ENCODE data around the gene LRRC46.

LRRC46 gene

GRCh38 chr17:47816111-47816735 lies 15.2 kb upstream of the LRRC46 start:
- H2AFZ ChIP-seq (ENCODE audit: low read length): no peak overlapping the region
- H3F3A ChIP-seq (ENCODE audit: insufficient read depth, low read length): no peaks in the 10 kb centered on the region
- no peak overlapping the region for H3K4me3 ChIP-seq (ENCODE audit: low read depth, low read length, poor library complexity, severe bottlenecking)
- H3K36me3 ChIP-seq (ENCODE audit: insufficient read depth, low read length): peaks cover 48% of the 10 kb centered on the region
- H3K9me3 ChIP-seq (ENCODE audit: low read length): no peaks in the 10 kb centered on the region
- H4K20me1 ChIP-seq (ENCODE audit: insufficient read depth, low read length): no peaks in the 10 kb centered on the region
- no peaks in the 10 kb centered on the region for H3K9me2 ChIP-seq (ENCODE audit: low read depth, low read length)
- no peak overlapping the region for H3K9ac ChIP-seq (ENCODE audit: low read length)
- no peak overlapping the region for H3K4me2 ChIP-seq (ENCODE audit: low read length)
- no peaks in the 10 kb centered on the region for H3K79me2 ChIP-seq (ENCODE audit: insufficient read depth, low read length)
- H3K27me3 ChIP-seq (ENCODE audit: insufficient read depth, low read length): no peaks in the 10 kb centered on the region
- H3K27ac ChIP-seq (ENCODE audit: low read depth, low read length, poor library complexity, severe bottlenecking): no peak overlapping the region
- TF ChIP-seq, protein P1, sequence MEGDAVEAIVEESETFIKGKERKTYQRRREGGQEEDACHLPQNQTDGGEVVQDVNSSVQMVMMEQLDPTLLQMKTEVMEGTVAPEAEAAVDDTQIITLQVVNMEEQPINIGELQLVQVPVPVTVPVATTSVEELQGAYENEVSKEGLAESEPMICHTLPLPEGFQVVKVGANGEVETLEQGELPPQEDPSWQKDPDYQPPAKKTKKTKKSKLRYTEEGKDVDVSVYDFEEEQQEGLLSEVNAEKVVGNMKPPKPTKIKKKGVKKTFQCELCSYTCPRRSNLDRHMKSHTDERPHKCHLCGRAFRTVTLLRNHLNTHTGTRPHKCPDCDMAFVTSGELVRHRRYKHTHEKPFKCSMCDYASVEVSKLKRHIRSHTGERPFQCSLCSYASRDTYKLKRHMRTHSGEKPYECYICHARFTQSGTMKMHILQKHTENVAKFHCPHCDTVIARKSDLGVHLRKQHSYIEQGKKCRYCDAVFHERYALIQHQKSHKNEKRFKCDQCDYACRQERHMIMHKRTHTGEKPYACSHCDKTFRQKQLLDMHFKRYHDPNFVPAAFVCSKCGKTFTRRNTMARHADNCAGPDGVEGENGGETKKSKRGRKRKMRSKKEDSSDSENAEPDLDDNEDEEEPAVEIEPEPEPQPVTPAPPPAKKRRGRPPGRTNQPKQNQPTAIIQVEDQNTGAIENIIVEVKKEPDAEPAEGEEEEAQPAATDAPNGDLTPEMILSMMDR (IDR thresholded peaks at IDR 0.05; ENCODE audit: low read length): no peak
- no peak for TF ChIP-seq EZH2 (IDR thresholded peaks at IDR 0.05; ENCODE audit: borderline replicate concordance, low read length)
- peaks cover 13% of the 10 kb centered on the region for H3K4me1 ChIP-seq (ENCODE audit: insufficient read depth, low read length, severe bottlenecking)

DNA sequence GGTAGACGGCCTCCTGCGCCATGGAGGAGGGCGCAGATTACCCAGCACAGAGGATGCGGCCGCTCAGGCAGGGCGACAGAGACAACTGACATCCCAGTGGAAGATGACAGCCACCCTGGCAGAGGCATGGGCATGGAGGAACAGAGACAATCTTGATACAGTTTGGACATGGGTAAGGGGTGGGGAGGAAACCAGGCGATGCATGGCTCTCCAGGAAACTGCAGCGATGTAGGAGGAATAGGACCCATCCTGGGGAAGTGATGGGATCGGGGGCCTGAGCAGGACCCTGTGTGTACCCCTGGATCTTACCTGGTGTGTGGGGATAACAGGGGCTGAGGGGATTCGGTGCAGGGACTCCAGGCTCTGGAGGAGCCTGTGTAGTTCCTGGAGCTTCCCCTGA lies 14.5 kb upstream of the LRRC46 start:
- Histone ChIP-seq H4K20me1 (ENCODE audit: insufficient read depth, low read length) (no peaks in the 10 kb centered on the region), H3K9ac (ENCODE audit: low read length) (no peak overlapping the region), H3K36me3 (ENCODE audit: insufficient read depth, low read length) (peaks cover 41% of the 10 kb centered on the region), H3K4me2 (ENCODE audit: low read length) (no peak overlapping the region), H3K4me3 (ENCODE audit: low read depth, low read length, poor library complexity, severe bottlenecking) (no peak overlapping the region), H2AFZ (ENCODE audit: low read length) (no peak overlapping the region), H3K79me2 (ENCODE audit: insufficient read depth, low read length) (no peaks in the 10 kb centered on the region), H3K27me3 (ENCODE audit: insufficient read depth, low read length) (no peaks in the 10 kb centered on the region), H3K4me1 (ENCODE audit: insufficient read depth, low read length, severe bottlenecking) (peaks cover 17% of the 10 kb centered on the region), H3K9me2 (ENCODE audit: low read depth, low read length) (no peaks in the 10 kb centered on the region), H3K9me3 (ENCODE audit: low read length) (no peaks in the 10 kb centered on the region), H3K27ac (ENCODE audit: low read depth, low read length, poor library complexity, severe bottlenecking) (no peak overlapping the region), H3F3A (ENCODE audit: insufficient read depth, low read length) (no peaks in the 10 kb centered on the region)
- TF ChIP-seq, protein P1 (IDR thresholded peaks at IDR 0.05; ENCODE audit: low read length): no peak
- no peak for TF ChIP-seq EZH2 (IDR thresholded peaks at IDR 0.05; ENCODE audit: borderline replicate concordance, low read length)

DNA sequence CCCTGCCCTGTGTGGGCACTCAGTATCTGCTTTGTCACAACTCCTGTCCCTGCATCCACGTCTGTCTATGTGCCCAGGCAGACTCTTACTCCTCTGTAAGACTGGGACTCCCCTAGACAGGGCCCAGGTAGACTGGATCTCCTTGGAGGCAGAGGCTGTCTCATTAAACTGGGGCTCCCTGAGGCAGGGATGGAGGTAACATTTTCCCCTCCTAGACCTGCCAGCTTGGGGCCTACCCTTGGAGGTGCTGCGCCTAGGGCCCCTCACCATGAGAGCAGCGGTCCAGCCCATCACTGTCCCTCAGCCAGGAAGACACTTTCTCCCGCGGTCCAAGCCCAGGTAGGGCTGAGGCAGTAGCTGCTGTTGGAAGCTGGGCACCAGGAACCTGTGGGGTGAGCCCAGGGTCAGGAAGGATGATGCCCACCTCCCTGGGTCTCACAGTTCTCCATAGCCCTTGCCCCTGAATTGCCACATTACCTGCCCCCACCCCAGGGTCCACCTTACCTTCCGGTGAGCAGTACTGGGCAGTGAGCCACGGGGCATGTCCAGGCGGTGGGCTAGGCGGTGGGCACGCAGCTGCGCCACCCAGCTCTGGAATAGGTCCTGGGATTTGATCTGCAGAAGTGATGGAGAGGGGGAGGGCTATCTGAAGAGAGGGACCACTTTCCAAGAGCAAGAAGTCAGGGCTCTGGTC lies 13.3 kb upstream of the LRRC46 start:
- Histone ChIP-seq H3K9ac (ENCODE audit: low read length) (no peak overlapping the region), H3K4me2 (ENCODE audit: low read length) (no peak overlapping the region), H4K20me1 (ENCODE audit: insufficient read depth, low read length) (no peaks in the 10 kb centered on the region), H3K4me1 (ENCODE audit: insufficient read depth, low read length, severe bottlenecking) (peaks cover 21% of the 10 kb centered on the region), H3K9me2 (ENCODE audit: low read depth, low read length) (no peaks in the 10 kb centered on the region), H3K79me2 (ENCODE audit: insufficient read depth, low read length) (no peaks in the 10 kb centered on the region), H3K27ac (ENCODE audit: low read depth, low read length, poor library complexity, severe bottlenecking) (no peak overlapping the region), H3K27me3 (ENCODE audit: insufficient read depth, low read length) (no peaks in the 10 kb centered on the region), H3K36me3 (ENCODE audit: insufficient read depth, low read length) (peaks cover 36% of the 10 kb centered on the region), H3F3A (ENCODE audit: insufficient read depth, low read length) (no peaks in the 10 kb centered on the region), H3K9me3 (ENCODE audit: low read length) (no peaks in the 10 kb centered on the region), H2AFZ (ENCODE audit: low read length) (no peak overlapping the region), H3K4me3 (ENCODE audit: low read depth, low read length, poor library complexity, severe bottlenecking) (no peak overlapping the region)
- TF ChIP-seq, protein P1 (IDR thresholded peaks at IDR 0.05; ENCODE audit: low read length): no peak
- no peak for TF ChIP-seq EZH2 (IDR thresholded peaks at IDR 0.05; ENCODE audit: borderline replicate concordance, low read length)
